WTC11 (cell line): ENCODE results near the gene ROR2.

Experiments
- ATF2 ChIP-seq: sonication (generic); formaldehyde crosslinking; IDR thresholded peaks from 2 replicates; pipeline ENCODE4 v1.8.1; 2022; ENCODE audit warnings: low read depth, missing genetic modification reagents, borderline replicate concordance
- ATF3 ChIP-seq: sonication (generic); formaldehyde crosslinking; conservative IDR thresholded peaks from 2 replicates; pipeline ENCODE4 v1.8.1; 2022; ENCODE audit warnings: mild to moderate bottlenecking, missing genetic modification reagents
- CTCF ChIP-seq: fragments of 200-600 bp; IDR thresholded peaks from 2 replicates; pipeline ENCODE4 v1.8.0; 2022; ENCODE audit warnings: antibody characterized with exemption
- FOXJ3 ChIP-seq: sonication (generic); formaldehyde crosslinking; IDR thresholded peaks from 2 replicates; pipeline ENCODE4 v1.9.0; 2021; ENCODE audit warnings: missing genetic modification reagents, mild to moderate bottlenecking, borderline replicate concordance
- IRF2 ChIP-seq: sonication (generic); formaldehyde crosslinking; IDR thresholded peaks from 2 replicates; pipeline ENCODE4 v1.8.0; 2022; ENCODE audit warnings: low read depth, missing genetic modification reagents, borderline replicate concordance
- NR2C2 ChIP-seq: sonication (generic); formaldehyde crosslinking; IDR thresholded peaks from 2 replicates; pipeline ENCODE4 v1.8.0; 2022; ENCODE audit warnings: mild to moderate bottlenecking, missing genetic modification reagents
- PRDM15 ChIP-seq: sonication (generic); formaldehyde crosslinking; IDR thresholded peaks from 2 replicates; pipeline ENCODE4 v1.8.0; 2022; ENCODE audit warnings: missing genetic modification reagents
- ZSCAN18 ChIP-seq: fragments of 250-450 bp; sonication (Bioruptor Pico); IDR thresholded peaks from 2 replicates; pipeline ENCODE4 v2.1.2; 2022; ENCODE audit warnings: mild to moderate bottlenecking, moderate library complexity

GRCh38 chr9:91661451-91661850 lies 288.6 kb downstream of the ROR2 start:
- no peak for TF ChIP-seq ZSCAN18 (CRISPR knock-in tag)
- TF ChIP-seq CTCF, result no peak
- no peak for TF ChIP-seq PRDM15 (CRISPR knock-in tag)
- no peak for TF ChIP-seq ATF2
- no peak for TF ChIP-seq NR2C2 (CRISPR knock-in tag)
- TF ChIP-seq IRF2 (CRISPR knock-in tag), result no peak
- no peak for TF ChIP-seq FOXJ3 (CRISPR knock-in tag)
- TF ChIP-seq ATF3 (CRISPR knock-in tag), result no peak
